Dedifferentiated amniotic fluid mesenchymal stem cell (primary cell): ENCODE measurements around the gene RIMOC1.
"Not testable (repeated sequence)": the region's sequence is repeated elsewhere in the genome, so short reads cannot be mapped to it uniquely, and the experiment has no call there.

Source experiments
- DNase-seq: peaks from one replicate; pipeline ENCODE4 v3.0.0-alpha.2; 2016; ENCODE audit errors: extremely low spot score

Gene RIMOC1

DNA sequence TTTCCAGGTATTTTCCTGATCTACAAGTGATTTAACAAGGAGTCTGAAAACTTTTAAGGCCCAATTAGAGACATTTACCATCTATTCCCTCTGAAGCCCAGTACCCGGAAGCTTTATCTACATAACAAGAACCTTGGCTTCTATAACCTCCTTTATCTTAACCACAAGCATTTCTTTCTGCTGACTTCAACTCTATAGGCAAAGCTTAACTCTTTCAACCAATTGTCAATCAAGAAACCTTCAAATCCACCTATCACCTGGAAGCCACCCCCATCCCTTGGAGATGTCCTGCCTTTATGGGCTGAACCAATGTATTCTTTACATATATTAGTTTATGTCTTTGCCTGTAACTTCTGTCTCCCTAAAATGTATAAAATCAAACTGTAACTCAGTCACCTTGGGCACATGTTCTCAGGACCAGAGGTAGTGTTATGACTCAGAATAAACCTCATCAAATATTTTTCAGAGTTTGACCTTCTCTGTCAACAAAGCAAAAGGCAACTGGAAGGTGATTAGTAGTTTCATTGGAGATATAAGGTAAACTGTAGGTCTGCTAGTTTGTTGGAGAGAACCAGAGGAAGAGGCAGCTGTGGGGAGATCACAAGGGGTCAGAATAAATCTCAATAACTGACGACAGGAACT is 13.0 kb upstream of the RIMOC1 start:
- no peak for DNase-seq

DNA sequence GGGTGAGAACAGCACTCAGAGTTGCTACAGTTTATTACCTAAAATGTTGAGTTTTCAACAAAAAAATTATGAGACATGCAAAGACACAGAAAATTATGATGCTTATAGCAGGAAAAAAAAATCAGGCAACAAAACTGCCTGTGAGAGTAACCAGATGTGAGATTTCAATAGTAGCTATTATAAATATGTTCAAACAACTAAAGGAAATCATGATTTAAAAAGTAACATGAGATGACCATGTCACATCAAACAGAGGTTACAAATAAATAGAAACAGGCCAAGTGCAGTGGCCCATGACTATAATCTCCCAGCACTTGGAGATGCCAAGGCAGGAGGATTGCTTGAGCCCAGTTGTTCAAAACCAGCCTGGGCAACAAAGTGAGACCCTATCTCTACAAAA is 12.1 kb upstream of the RIMOC1 start:
- no peak for DNase-seq

DNA sequence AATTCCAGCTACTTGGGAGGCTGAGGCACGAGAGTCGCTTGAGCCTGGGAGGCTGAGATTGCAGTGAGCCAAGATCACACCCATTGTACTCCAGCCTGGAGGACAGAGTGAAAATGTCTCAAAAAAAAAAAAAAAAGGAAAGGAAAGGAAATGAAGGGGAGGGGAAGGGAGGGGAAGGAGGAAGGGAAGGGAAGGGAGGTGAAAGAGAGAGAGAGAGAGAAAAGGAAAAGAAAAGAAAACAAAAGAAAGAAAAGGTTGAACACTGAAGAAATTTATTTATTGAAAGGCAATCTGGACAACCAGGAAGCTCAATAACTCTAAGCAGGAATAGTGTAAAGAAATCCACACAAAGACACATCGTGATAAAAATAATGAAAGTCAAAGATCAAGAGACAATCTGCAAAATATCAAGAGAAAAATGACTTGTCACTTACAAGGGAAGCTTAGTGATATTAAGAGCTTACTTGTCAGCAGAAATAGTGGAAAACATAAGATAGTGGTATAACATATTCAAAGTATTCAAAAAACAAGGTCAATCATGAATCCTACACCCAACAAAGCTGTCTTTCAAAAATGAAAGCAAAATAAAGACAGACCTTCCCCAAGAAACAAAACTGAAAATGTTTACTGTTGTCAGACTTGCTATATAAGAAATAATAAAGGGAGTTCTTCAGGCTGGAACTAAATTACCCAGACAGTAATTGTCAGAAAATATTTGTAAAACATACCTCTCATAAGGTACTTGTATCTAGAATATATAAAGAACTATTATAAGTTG is 10.9 kb upstream of the RIMOC1 start:
- DNase-seq, result no peak

DNA sequence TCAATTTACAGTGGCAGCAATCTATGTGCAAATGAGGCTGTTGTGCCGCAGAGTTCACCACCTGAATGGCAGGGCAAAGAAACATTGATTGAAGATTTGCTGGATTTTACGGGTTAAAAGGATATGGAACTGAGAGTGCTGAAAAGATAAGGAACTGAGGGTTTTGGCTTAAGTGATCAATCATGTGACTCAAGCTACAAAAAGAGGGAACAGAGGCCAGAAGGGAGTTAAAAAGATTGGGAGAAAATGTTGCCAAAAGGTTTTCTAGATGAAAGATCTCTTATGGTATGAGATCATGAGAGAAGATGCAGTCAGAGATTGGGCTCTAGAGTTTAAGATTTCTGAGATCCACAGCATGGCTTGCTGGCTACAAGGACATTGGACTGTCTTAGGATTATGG is 7.9 kb upstream of the RIMOC1 start:
- DNase-seq, result no peak

DNA sequence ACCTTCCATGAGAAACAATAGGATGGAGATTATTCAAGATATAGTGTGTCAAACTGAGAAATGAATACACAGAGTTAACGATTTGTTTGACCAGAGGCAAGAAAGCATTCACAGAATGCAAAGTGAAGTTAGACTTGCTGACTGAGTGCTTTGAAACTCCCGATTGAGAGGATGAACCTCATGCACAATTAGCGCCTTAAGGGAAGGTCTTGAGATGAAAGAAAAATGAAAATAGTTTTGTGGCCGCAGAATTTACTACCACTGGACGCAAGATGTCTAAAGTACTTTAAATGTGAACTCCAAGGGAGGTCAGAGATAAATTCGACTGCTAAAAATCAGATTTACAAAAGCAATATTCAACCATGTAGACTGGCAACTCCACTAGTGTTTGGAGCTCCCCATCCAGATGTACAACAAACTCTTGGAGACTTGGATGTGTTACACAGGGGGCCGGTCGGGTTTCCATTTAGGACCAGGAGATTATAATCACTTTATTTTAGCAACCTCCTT is 707 bp upstream of the RIMOC1 start:
- DNase-seq, result no peak

DNA sequence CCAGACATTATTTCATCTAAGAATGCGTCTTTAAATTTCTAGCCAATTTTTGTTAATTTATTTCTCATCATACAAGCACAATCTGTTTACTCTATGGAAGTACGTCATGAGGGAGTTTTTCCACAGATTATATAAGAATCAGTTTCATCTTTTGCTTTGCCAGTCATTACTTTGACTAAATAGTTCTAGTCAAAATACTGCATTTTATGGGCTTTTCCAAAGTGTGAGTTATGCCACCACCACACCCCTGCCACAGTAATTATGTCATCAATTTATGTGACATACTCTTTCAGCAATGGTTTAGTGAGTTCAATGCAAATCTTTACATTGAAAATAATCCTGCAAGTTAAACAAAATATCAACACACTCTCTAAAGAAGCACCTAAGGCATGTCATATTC is 2.0 kb downstream of the RIMOC1 start:
- DNase-seq, result no peak

DNA sequence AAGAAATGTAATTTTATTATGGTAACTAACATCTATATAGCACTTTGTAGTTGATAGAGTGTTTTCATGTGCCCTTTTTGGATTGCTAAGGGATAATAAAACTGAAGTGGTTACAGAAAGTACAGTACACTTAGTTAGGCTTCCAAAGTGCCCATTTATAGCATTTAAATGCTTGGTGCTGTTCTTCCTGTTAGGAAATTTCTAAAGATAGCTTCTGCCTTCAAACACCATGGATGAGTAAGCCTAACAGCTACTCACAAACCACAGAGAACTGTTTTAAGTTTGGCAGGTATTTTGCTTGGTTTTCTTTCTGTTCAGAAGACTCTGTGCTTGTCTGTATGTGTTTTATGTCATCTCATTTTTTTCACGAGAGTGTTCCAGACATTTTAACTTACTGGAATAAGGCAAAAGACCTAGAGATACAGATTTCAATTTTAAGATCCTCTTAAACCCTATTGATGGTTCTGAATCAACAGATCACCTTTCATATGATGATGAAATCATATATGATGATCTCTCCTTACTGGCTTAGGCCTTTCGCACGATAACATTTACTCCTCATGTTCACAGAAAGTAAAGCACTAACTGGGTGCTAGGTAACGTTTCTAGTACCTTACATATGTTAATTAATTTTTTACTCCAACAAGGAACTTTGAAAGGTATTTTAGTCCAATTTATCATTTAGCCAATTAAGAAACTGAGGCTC is 4.4 kb downstream of the RIMOC1 start:
- DNase-seq, result no peak

DNA sequence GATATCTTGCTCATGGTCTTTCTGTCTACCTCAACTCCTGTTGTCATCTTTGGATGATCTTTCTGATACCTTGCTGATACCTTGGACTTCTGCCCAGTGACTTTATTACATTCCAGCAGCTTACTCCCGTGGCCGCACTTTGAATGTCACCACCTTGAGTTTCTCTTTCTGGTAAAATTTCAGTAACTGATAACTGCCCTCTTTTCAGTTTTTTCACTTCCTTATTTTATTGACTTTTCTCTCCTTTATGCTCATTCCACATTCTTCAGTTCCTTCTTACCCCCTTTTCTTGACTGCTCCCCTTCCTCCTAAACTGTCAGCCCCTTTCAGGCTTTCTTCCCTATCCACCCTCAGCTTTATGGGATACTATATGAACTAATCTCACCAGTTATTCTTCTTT is 14.0 kb downstream of the RIMOC1 start:
- no peak for DNase-seq

DNA sequence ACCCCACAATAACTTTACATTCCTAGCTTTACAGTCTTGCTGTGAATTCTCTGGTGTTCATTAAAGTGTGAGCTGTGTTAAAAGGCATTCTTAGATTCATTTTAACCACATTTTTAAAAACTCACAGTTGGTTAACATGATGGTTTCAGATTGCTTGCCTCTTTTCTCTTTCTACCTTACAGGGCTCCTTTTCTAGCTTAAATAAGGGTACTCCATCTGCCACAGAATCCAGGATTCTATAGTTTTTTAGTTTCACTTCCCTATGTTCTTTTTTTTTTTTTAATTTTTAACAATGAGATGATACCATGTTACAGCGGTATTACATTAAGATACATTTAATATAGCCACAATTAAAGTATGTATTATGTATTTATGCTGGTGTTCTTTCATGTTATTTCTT is 17.0 kb downstream of the RIMOC1 start:
- DNase-seq, result no peak

DNA sequence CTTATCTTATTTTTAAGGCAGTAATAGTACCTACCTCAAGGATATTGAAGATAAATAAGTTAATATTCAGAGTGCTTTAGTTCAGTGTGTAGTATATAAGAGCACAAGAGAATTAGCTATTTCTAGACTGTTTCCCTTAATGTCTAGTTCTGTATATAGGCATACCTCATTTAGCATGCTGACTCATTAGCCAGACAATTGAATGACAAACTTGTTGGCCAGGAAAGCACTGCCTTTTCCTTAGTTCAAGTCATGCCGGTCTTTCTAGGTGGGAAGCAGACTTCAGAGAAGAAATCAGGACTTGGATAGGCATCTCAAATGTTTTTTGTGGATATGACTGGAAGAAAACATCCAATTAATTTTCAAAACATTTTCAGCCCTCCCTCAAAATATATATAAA is 17.7 kb downstream of the RIMOC1 start:
- no peak for DNase-seq

DNA sequence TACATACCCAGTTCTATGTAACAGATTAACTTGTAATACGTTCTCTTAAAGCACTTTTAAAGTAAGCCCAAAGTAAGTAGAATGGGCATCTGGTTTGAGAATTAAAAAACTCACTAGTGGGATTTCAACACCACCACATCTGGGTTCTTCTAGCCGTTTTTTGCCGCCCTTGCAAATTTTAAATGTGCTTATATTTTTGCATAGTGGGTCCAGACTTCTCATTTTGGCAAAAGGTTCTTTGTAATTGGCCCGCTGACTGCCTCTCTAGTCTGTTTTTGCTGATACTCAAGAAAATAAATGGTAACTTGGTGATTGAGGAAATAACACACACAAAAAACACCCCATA is 20.4 kb downstream of the RIMOC1 start:
- no peak for DNase-seq

DNA sequence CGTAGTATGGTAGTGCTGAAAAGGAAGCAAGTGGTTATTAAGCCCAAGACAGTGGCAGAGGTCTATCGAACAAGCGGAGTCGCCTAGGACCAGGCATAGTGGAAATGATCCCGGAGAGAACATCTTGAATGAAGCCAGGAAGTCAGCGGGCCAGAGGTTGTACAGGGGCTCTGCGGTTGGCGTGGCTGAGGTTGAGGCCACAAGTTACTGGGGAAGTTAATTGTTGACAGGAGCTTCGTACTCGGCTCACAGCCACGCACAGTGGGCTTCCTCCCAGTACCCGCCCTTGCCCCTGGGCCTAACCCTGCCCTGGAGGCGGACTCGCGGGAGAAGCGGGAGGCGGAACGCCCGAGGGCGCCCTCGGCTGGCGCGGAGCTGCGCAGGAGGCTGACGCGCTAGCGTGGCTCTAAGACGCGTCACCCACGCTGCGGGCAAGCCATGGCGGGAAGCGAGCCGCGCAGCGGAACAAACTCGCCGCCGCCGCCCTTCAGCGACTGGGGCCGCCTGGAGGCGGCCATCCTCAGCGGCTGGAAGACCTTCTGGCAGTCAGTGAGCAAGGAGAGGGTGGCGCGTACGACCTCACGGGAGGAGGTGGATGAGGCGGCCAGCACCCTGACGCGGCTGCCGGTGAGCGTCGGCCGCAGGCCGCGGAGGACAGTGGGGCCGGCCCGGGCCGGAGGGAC is 20.9 kb downstream of the RIMOC1 start, which contains the start of gene FBXO4:
FBXO4 (plus strand) TSS at position 410 of the 683 bp plus-strand sequence; CDS start at position 439, 29 bp downstream.
- DNase-seq, result peak; percentile 73

DNA sequence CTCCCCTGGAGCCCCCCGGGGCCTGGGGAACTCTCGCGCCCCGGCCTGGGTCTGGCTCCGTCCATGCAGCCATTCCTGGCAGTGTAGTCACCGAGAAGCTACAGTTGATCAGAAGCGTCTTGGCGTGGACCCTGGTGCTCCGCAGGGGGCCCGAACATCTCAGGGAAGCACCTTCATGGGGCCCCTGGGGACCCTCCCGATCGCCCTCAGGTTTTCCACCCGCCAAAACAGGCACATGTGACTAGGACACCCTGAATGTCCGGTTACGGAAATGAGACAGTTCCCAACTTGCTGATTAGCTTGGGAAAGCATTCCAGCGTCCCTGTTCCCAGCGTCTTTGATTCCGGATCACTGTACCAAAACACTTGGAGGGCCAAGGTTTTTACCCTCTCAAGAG is 21.4 kb downstream of the RIMOC1 start:
- no peak for DNase-seq

DNA sequence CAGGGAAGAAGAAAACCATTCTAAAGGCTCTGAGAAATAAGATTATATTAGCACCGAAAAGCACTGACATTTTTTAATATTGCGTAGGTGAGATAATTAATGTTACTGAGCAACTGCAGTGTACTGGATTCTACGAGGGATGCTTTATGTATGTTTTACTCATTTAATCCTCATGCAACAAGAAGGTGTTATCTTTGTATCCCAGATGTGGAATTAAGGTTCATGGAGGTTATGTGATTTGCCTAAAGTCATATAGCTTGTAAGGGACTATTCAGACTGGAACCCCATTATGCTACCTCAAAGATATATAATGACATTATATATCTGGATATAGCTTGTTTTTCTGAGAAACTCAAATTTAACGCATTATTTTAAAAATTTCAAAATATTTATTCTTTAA is 23.5 kb downstream of the RIMOC1 start:
- no peak for DNase-seq

DNA sequence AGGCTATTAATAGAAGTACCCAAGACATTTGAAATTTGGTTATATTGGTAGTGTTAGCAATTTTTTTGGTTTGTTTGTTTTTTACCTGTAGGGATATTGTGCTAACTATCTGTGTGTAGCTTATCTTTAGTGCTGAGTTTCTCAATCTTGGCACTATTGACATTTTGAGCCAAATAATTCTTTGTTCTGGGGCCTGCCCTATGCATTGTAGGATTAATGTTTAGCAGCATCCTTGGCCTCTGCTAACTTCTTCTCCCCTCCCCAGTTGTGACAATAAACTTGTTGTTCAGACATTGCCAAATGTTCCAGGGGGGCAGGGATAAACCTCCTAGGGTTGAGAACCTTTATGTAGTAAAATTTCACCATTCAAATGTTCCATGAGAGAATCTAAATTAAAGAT is 24.9 kb downstream of the RIMOC1 start:
- no peak for DNase-seq

DNA sequence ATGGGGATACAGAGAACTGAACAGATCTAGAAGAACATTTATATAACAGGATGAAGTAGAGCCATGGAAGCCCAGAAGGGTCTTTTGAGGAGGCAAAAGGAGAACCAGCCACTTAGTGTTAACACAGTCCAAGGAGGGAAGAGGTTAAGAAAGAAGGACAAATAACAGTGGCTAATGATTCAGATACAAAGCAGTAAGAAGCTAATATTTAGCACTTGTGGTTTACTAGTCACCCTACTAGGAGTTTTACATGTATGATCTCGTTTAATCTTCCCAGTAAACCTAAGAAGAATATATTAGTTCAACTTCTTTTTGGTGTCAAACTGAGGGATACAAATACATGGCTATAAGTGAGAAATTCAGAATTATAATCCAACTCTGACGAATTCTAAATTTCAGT is 28.6 kb downstream of the RIMOC1 start:
- DNase-seq, result no peak

DNA sequence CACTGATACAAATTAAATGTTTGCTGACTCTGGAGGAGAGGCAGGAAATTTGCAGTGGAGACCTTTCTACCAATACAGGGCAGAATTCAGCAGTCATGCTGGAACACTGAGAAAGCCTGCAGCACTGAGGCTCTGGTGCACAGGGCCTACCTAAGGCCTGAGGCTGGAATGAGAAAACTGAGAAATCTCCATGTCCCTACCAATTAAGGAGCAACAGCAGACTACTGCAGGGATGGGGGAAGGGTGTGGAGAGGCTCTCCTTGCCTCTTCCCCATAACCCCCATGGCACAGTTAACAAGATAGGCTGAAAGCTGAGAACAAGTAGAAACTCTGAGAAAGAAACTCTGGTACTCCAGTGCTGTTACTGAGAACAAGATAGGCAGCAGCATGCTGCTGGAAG is 31.4 kb downstream of the RIMOC1 start:
- DNase-seq, result no peak

DNA sequence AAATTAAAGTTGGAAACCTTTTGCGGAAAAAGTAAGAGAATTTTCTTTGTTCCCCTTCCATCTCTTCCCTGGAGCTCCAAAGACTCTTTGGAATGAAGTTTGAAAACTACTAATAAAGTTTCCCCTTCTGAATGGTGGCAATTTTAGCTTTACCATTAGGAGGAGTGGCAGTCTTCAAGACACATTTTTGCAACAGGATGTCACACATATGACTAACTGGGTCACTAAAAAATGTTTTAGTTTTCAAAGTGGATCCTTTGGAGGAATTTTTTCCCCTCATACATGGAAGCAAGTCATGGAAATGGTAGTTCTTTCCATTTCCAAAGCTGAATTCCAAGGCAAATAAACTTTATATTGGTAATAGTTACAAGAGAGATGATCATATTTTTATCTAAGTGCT is 36.5 kb downstream of the RIMOC1 start:
- no peak for DNase-seq

DNA sequence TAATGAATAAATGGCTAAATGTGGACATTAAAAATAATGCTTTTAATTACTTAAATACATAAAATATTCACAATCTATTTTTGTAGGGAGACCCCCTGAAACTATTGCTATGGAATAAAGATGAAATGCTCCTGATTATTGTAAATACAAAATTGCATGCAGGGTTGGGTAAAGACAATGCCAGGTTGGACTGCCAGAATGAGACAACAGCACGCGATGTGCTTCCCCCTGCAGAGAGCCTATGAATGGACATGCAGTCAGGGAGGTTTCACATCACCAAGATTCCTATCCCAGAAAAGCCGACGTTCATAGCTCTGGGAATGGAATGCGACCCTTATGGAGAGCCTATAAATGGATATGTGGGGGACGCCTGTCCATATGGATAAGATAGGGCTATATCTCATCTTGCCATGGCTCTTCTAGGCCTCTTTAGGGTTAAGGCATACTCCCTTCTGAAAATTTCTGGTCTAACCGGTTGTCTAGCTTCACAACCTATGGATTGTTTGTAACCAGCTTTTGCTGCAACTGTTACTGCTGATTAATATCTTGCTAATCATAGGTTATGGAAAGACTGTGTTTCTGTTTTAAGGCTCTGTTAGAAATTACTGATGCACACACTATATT is 41.3 kb downstream of the RIMOC1 start:
- DNase-seq, result not testable (repeated sequence)

DNA sequence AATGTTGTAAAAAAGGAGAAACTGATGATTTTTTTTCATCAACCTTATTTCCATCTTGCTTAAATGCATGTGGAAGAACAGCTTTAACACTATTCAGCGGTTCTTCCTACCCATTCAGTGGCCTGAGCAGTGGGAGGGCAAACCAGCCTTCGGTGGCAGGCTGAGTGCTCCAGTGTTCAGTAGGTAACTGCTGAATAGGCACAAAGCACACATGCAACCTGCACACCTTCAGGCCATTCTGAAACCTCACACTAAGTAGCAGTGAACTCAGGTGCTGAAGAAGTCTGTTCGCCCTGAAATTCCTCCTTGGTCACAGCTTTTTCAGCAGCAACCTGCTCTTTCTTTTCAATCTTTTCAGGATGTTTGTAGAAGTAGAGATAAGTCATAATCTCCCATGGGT is 47.1 kb downstream of the RIMOC1 start:
- no peak for DNase-seq
